Activated T-helper 2 cell treated with anti-CD3 and anti-CD28 coated beads, Interferon-gamma antibody, Interleukin-2, Interleukin-4, amounts not matched to agents 10 μg/mL and 5 μg/mL and 100 μg/mL, durations not matched to agents 14 hours and 24 hours and 36 hours (primary cell): ENCODE data around the gene ARHGAP45. TPM values are rescaled to one million over a fixed set of nuclear protein-coding genes. Genes with fewer than 3 reads are reported as not detected.

ENCODE experiments used
- DNase-seq: peaks from one replicate; pipeline ENCODE4 v3.0.0; 2021; ENCODE audit warnings: low spot score
- H3K27ac Mint-ChIP-seq: one replicate; pipeline ENCODE4 v1.8.0; 2021; ENCODE audit warnings: mixed read lengths
- H3K27me3 Mint-ChIP-seq: one replicate; pipeline ENCODE4 v1.8.0; 2021; ENCODE audit warnings: low read depth, mixed read lengths
- H3K36me3 Mint-ChIP-seq: one replicate; pipeline ENCODE4 v1.8.0; 2021; ENCODE audit warnings: low read depth, mixed read lengths
- H3K4me1 Mint-ChIP-seq: one replicate; pipeline ENCODE4 v1.8.0; 2021; ENCODE audit warnings: low read depth, mixed read lengths
- H3K4me3 Mint-ChIP-seq: one replicate; pipeline ENCODE4 v1.8.0; 2021; ENCODE audit warnings: low read depth, mild to moderate bottlenecking, moderate library complexity, mixed read lengths
- H3K9me3 Mint-ChIP-seq: one replicate; pipeline ENCODE4 v1.8.0; 2021; ENCODE audit warnings: mixed read lengths
- intact Hi-C: fragments of 100-400 bp; cut with micrococcal nuclease; formaldehyde crosslinking; loops from one replicate; pipeline ENCODE4 v1.15.1; 2023
- total RNA-seq: library from RNA; stranded (reverse); gene quantifications from 2 replicates; pipeline ENCODE4 v1.2.3, GENCODE V29; 2022

ARHGAP45 gene
- total RNA-seq, 1 donor from 2014 or later, result 158 TPM

DNA sequence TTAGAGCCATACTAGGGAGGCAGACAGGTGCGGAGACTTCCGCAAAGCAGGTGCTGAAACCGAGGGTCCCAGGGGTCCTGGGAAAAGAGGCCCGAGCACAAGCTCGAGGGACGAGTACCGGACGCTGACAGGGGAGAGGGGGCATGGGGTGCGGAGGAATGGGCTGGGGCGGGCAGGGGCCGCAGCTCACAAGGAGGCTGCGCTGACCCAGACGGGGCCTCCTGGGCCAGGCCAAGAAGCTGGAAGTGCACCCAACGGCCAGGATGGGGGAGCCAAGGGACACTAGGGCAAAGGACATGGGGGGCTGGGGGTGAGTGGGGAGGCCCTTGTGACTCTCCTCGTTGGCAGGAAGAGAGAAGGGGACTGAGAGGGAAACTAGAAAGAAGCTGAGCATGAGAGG is 26.4 kb downstream of the ARHGAP45 start:
- peak overlapping the region; percentile 11 for H3K27ac Mint-ChIP-seq
- H3K36me3 Mint-ChIP-seq, result peaks cover 27% of the 10 kb centered on the region
- no peaks in the 10 kb centered on the region for H3K9me3 Mint-ChIP-seq
- no peaks in the 10 kb centered on the region for H3K27me3 Mint-ChIP-seq
- no peak for DNase-seq
- intact Hi-C loops, result no loop called here
- H3K4me3 Mint-ChIP-seq, result peak overlapping the region; percentile 92
- peaks cover 20% of the 10 kb centered on the region for H3K4me1 Mint-ChIP-seq

DNA sequence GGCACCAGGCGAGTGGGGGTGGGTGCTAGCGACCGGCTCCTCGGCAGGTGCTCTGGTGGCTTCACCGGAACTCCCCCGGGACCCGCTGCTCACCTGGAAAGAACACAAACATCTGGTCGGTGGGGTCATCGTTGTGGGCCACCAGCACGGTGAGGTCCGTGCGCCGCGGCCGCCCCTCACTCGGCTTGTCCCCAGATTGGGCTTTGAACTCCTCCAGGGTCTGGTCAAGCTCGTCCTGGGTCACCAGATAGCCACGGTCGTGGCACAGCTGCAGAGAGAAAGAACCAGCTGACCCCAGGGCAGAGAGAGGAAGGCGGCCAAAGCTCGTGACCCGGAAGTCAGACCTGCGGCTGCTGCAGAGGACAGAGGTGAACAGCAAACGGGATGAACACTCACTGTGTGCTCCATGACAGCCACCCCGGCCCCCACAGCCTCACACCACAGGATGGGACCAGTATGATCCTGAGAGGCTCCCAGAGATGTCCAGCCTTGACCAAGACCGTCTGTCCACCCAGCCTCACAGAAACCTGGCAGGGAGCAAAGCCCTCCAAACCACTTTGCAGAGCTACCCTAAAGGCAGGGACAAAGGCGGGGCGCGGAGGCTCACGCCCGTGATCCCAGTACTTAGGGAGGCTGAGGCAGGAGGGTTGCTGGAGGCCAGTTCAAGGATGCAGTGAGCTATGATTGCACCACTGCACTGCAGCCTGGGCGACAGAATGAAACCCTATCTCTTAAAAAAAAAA is 27.0 kb downstream of the ARHGAP45 start:
- H3K4me3 Mint-ChIP-seq, result peak overlapping the region; percentile 92
- H3K36me3 Mint-ChIP-seq, result peaks cover 24% of the 10 kb centered on the region
- no peak for DNase-seq
- H3K27ac Mint-ChIP-seq, result peak overlapping the region; percentile 73
- no peaks in the 10 kb centered on the region for H3K27me3 Mint-ChIP-seq
- no peaks in the 10 kb centered on the region for H3K9me3 Mint-ChIP-seq
- intact Hi-C loops, result no loop called here
- peaks cover 25% of the 10 kb centered on the region for H3K4me1 Mint-ChIP-seq

DNA sequence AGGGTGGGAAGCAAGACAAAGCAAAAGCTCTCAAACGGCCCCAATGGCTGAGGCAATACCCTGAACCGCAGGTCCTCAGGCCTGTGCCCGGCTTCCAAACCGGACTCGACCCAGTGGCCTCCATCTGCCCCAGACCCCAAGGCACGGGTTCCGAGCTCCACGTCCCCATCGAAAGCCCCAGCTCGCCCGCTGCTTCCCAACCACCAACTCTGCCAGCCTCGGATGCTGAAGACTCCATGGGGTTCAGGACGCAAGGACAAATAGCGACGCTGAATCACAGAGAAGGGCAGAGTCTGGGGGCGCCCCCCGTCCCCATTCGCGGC is 27.6 kb downstream of the ARHGAP45 start:
- peak overlapping the region; percentile 92 for H3K4me3 Mint-ChIP-seq
- H3K4me1 Mint-ChIP-seq, result peaks cover 30% of the 10 kb centered on the region
- H3K27ac Mint-ChIP-seq, result peak overlapping the region; percentile 73
- intact Hi-C loops, result no loop called here
- no peak for DNase-seq
- no peaks in the 10 kb centered on the region for H3K27me3 Mint-ChIP-seq
- peaks cover 1% of the 10 kb centered on the region for H3K9me3 Mint-ChIP-seq
- peaks cover 26% of the 10 kb centered on the region for H3K36me3 Mint-ChIP-seq

DNA sequence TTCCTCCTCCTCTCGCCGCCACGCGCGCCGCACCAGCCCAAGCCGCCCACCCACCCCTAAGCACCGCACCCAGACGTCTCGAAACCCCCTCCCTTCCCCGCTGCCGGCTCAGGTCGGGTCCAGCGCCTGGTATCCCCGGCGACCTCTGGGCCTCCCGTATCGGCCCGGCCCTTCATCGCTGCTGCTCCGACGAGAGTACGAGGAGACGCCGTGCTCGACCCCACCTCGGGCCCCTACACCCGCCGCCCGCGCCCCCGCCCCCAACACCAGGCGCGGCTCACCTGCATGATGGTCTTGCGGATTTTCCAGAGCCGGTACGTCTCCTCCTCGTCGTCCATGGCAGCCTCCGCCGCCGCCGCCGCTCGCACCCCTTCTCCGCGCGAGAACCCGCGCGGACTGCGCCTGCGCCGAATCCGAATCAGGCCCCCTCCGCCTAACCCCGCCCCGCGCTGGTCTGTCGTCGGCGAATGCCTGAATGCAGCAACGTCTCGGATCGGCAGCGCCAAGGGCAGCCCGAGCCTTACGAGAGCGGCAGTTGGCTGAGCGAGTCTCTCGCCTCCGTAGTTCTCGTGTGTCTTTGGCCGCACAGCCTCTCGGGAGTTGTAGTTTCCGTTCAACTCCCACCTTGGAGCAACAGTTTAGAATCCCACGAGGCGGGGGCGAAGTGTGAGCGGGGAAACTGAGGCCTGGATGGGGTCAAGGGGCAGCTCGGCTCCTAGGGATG is 28.2 kb downstream of the ARHGAP45 start, which contains the start of gene POLR2E:
TSS of gene POLR2E (minus strand) at position 398 of the 724 bp plus-strand sequence. CDS start at position 338, 60 bp downstream.
- Mint-ChIP-seq H3K9me3 (peaks cover 5% of the 10 kb centered on the region), H3K36me3 (peaks cover 29% of the 10 kb centered on the region), H3K27ac (peak within 1 kb of the TSS; percentile 89), H3K4me3 (peak within 1 kb of the TSS; percentile 92), H3K27me3 (no peaks in the 10 kb centered on the region), H3K4me1 (peaks cover 33% of the 10 kb centered on the region)
- intact Hi-C loops, result loop anchor here (1.0 to 5.0 kb wide), 2 partner anchors 8 to 147 kb away; partner anchors contain the start of genes ATP5F1D and GPX4
- peak; percentile 97 for DNase-seq

DNA sequence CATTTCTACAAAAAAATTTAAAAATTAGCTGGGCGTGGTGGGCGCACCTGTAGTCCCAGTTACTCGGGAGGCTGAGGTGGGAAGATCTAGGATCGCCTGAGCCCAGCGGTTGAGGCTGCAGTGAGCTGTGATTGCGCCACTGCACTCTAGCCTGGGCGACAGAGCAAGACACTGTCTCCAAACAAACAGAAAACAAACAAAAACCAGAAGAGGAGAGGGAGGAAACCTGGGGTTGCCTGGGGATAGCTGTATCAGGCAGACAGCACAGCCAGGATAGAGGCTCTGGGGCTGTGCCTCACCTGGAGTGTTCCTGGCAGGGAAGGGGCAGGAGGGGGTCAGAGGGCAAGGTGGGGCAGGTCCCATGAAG is 30.8 kb downstream of the ARHGAP45 start:
- DNase-seq, result no peak
- H3K27ac Mint-ChIP-seq, result peak overlapping the region; percentile 18
- H3K27me3 Mint-ChIP-seq, result no peaks in the 10 kb centered on the region
- peaks cover 5% of the 10 kb centered on the region for H3K9me3 Mint-ChIP-seq
- no peak overlapping the region for H3K4me3 Mint-ChIP-seq
- H3K4me1 Mint-ChIP-seq, result peaks cover 50% of the 10 kb centered on the region
- peaks cover 20% of the 10 kb centered on the region for H3K36me3 Mint-ChIP-seq
- intact Hi-C loops, result loop anchor here (5.0 kb wide), 1 partner anchor 145 kb away; the partner anchor contains the start of gene ATP5F1D

DNA sequence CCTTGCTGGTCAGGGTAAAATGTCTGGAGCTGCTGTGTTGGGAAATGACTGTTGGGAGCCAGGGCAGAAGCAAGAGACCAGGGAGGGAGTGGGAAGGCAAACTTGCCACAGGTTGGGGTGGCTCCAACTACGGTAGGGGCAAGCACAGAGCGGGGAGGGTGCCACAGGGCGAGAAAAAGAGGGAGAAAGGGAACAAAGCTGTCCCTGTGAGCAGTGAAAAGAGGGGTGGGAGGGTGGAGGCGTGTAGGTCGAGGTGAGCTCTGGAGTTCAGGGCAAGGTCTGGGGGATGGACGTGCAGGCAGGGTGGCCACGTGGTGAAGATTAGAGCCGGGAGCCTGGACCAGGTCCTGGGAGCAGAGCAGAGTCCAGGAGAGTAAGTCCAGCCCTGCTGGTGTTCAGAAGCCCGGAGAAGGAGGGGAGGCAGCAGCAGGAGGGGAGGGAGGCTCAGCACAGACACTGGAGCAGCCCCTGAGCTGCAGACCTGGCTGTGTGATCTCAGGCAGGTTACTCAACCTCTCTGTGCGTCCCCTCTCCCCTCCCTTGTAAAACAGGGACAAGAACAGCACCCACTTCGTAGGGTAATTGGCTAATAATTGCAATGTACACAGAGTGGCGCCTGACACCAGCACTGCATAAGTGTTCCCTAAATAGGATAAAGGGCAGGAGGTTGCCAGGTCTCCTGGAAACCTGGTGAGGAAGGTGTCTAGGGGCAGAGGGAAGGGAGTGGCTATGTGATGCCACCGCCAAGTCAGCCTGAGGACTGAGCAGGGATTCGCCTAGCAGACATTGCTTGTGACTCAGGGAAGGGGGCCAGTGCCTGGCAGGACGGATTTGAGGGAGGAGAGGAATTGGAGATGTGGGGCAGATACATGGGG is 31.4 kb downstream of the ARHGAP45 start:
- peaks cover 5% of the 10 kb centered on the region for H3K9me3 Mint-ChIP-seq
- no peak overlapping the region for H3K4me3 Mint-ChIP-seq
- H3K36me3 Mint-ChIP-seq, result peaks cover 14% of the 10 kb centered on the region
- H3K27ac Mint-ChIP-seq, result peak overlapping the region; percentile 83
- DNase-seq, result no peak
- H3K4me1 Mint-ChIP-seq, result peaks cover 51% of the 10 kb centered on the region
- intact Hi-C loops, result loop anchor here (5.0 kb wide), 1 partner anchor 144 kb away; the partner anchor contains the start of gene ATP5F1D
- H3K27me3 Mint-ChIP-seq, result no peaks in the 10 kb centered on the region

DNA sequence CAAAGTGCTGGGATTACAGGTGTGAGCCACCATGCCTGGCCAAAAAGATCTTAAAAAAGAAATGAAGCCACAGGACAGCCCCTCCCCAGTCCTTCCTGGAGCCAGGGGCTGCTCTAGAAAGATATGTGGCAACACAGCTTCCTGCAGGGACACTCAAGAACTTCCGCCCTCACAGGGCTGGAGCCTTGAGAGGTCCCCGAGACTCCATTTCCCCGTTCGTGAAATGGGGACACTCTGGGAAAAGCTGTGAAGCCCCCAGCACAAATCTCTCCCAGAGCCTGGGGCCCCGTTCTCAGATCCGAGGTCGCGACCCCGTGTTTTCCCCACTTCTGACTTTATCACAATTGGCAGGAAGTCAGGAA is 34.4 kb downstream of the ARHGAP45 start:
- peaks cover 40% of the 10 kb centered on the region for H3K4me1 Mint-ChIP-seq

DNA sequence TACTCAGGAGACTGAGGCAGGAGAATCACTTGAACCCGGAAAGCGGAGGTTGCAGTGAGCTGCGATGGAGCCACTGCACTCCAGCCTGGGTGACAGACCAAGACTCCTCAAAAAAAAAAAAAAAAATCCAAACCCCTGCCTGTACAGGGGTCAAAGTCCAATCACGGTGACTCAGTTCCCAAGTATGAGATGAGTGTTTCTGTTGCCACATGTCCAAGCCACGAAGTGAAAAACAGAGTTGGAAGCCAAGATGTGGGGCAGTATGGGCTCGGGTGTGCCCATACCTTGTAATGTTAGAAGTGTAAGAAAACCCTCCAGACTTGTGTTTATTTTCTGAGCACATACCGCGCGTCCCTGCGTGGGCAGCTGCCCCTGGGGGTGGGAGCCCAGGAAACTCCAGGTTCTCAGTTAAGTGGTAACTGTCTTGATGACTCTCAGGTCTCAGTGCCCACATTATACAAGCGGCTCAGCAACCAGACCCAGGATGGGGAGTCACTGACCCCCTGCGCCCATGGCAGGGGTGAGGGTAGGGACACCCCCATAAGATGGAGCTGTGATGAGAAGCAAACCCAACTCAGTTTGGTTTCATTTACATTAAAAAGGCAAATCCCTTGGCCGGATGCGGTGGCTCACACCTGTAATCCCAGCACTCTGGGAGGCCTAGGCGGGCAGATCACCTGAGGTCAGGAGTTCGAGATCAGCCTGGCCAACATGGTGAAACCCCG is 35.6 kb downstream of the ARHGAP45 start:
- intact Hi-C loops, result loop anchor here (1.0 to 5.0 kb wide), 5 partner anchors 7 to 90 kb away; partner anchors contain the start of genes CNN2 and POLR2E
- Mint-ChIP-seq H3K4me1 (peaks cover 40% of the 10 kb centered on the region), H3K4me3 (peak overlapping the region; percentile 58), H3K36me3 (peaks cover 25% of the 10 kb centered on the region), H3K27ac (peak overlapping the region; percentile 93), H3K9me3 (peaks cover 5% of the 10 kb centered on the region), H3K27me3 (no peaks in the 10 kb centered on the region)
- peak; percentile 36 for DNase-seq

More for the DNA sequence above, 34.4 kb downstream of the ARHGAP45 start:
- H3K36me3 Mint-ChIP-seq, result peaks cover 18% of the 10 kb centered on the region
- H3K27ac Mint-ChIP-seq, result peak overlapping the region; percentile 93
- peaks cover 5% of the 10 kb centered on the region for H3K9me3 Mint-ChIP-seq
- no peak overlapping the region for H3K4me3 Mint-ChIP-seq
- DNase-seq, result no peak
- H3K27me3 Mint-ChIP-seq, result no peaks in the 10 kb centered on the region
- intact Hi-C loops, result loop anchor here (5.0 kb wide), 1 partner anchor 91 kb away; no protein-coding TSS in a partner anchor

DNA sequence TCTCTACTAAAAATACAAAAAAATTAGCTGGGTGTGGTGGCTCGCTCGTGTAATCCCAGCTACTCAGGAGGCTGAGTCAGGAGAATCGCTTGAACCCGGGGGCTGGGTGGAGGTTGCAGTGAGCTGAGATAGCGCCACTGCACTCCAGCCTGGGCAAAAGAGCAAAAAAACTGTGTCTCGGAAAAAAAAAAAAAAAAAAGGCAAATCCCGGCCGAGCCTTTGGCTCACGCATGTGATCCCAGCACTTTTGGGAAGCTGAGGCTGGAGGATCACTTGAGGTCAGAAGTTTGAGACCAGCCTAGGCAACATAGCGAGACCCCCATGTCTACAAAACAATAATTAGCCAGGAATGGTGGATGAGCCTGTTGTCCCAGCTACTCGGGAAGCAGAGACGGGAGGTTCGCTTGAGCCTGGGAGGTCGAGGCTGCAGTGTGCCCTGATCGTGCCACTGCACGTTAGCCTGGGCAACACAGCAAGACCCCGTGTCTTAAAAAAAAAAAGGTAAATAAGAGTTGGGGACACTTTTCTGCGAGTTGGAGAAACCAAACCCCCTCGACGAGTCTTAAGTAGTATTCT is 36.3 kb downstream of the ARHGAP45 start:
- H3K27me3 Mint-ChIP-seq, result no peaks in the 10 kb centered on the region
- peaks cover 5% of the 10 kb centered on the region for H3K9me3 Mint-ChIP-seq
- intact Hi-C loops, result loop anchor here (1.0 to 5.0 kb wide), 4 partner anchors 8 to 89 kb away; partner anchors contain the start of genes CNN2 and POLR2E
- H3K4me3 Mint-ChIP-seq, result peak overlapping the region; percentile 58
- H3K4me1 Mint-ChIP-seq, result peaks cover 35% of the 10 kb centered on the region
- no peak for DNase-seq
- peak overlapping the region; percentile 93 for H3K27ac Mint-ChIP-seq
- peaks cover 25% of the 10 kb centered on the region for H3K36me3 Mint-ChIP-seq

DNA sequence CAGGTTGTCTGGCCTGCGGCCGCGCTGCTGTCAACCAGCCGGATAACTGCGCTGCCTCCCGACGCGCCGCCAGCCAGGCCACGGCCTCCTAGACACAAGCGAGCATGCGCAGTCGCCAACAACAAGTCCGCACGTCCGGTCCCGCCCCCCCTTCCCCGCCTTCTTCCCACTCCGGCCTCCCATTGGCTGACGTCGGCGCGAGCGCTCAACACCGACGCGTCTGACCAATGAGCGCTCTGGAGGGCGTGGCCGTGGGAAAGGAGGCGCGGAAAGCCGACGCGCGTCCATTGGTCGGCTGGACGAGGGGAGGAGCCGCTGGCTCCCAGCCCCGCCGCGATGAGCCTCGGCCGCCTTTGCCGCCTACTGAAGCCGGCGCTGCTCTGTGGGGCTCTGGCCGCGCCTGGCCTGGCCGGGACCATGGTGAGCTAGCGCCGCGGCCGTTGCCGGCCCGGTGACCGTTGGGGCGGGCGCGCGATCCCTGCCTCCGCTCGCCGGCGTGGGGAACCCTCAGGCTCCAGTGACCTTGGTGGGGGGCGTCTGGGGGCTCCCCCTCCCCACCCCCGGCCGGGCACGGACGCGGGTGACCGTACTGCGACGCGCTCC is 36.8 kb downstream of the ARHGAP45 start, which contains the start of gene GPX4:
TSS of gene GPX4 (plus strand) at position 287 of the 603 bp plus-strand sequence. CDS start at position 337, 50 bp downstream.
- peak within 1 kb of the TSS; percentile 73 for H3K4me3 Mint-ChIP-seq
- no peaks in the 10 kb centered on the region for H3K27me3 Mint-ChIP-seq
- intact Hi-C loops, result loop anchor here (1.0 to 5.0 kb wide), 4 partner anchors 9 to 88 kb away; partner anchors contain the start of genes CNN2 and POLR2E
- peaks cover 32% of the 10 kb centered on the region for H3K4me1 Mint-ChIP-seq
- DNase-seq, result peak; percentile 96
- peak within 1 kb of the TSS; percentile 93 for H3K27ac Mint-ChIP-seq
- peaks cover 25% of the 10 kb centered on the region for H3K36me3 Mint-ChIP-seq
- peaks cover 5% of the 10 kb centered on the region for H3K9me3 Mint-ChIP-seq
